H1 (cell line): Measurements from ENCODE around the gene PPP2R3B. TPM values are rescaled to one million over a fixed set of nuclear protein-coding genes. Genes with fewer than 3 reads are reported as not detected.
A peak's percentile ranks its signal among the peaks of the same experiment; 100 is the strongest.
"Not testable (repeated sequence)": the region's sequence is repeated elsewhere in the genome, so short reads cannot be mapped to it uniquely, and the experiment has no call there.

ENCODE experiments used
- CTCF ChIA-PET: fragments of 300-600 bp; sonication (Branson Sonifier 250); formaldehyde crosslinking; loops from one replicate; lab custom pipeline; 2021; ENCODE audit not compliant: partially characterized antibody; lab: Charles Lee
- POLR2A ChIA-PET: fragments of 300-600 bp; sonication (Branson Sonifier 250); formaldehyde crosslinking; loops from one replicate; lab custom pipeline; 2021; ENCODE audit warnings: inconsistent platforms; ENCODE audit not compliant: partially characterized antibody; lab: Charles Lee
- DNase-seq, 2 experiments: peaks; one replicate each; pipeline versions ENCODE4 v3.0.0 to v3.0.0-alpha.2; 2010 to 2022; ENCODE audit warnings: low spot score in 2 of 2, low read depth in 1 of 2, mixed read lengths in 1 of 2
- FAIRE-seq: peaks from 2 replicates; lab custom pipeline; 2011; peaks lifted over from hg19 to GRCh38; lab: Jason Lieb, UNC
- H2AFZ ChIP-seq: 2 replicates; pipeline ENCODE4 v1.8.1; 2012; ENCODE audit warnings: low read length, inconsistent platforms
- H2AK5ac ChIP-seq: 2 replicates; pipeline ENCODE4 v1.6.1; 2013; ENCODE audit warnings: low read depth, low read length
- H2BK120ac ChIP-seq: replicated peaks from 2 replicates; pipeline ENCODE3; 2013; ENCODE audit warnings: low read depth, low read length, inconsistent platforms
- H2BK12ac ChIP-seq: 2 replicates; pipeline ENCODE4 v1.6.1; 2013; ENCODE audit warnings: low read depth, low read length
- H2BK15ac ChIP-seq: 2 replicates; pipeline ENCODE4 v1.6.1; 2013; ENCODE audit warnings: low read length
- H2BK20ac ChIP-seq: 2 replicates; pipeline ENCODE4 v1.6.1; 2013; ENCODE audit warnings: low read length
- H2BK5ac ChIP-seq: 2 replicates; pipeline ENCODE4 v1.6.1; 2013; ENCODE audit warnings: low read depth, low read length
- H3K14ac ChIP-seq: 2 replicates; pipeline ENCODE4 v1.6.1; 2013; ENCODE audit warnings: inconsistent platforms; ENCODE audit not compliant: insufficient read length
- H3K18ac ChIP-seq: 2 replicates; pipeline ENCODE4 v1.6.1; 2013; ENCODE audit warnings: low read length; ENCODE audit errors: extremely low read depth
- H3K23ac ChIP-seq: 2 replicates; pipeline ENCODE4 v1.6.1; 2013; ENCODE audit warnings: inconsistent platforms; ENCODE audit not compliant: insufficient read length
- H3K23me2 ChIP-seq: 2 replicates; pipeline ENCODE4 v1.6.1; 2013; ENCODE audit warnings: low read depth, low read length
- H3K27ac ChIP-seq: 2 replicates; pipeline ENCODE4 v1.6.1; 2011; ENCODE audit warnings: low read depth, low read length, inconsistent platforms
- H3K27me3 ChIP-seq, 4 experiments: replicated peaks in 1 of 4; 1 replicate in 1 of 4; 2 replicates in 3 of 4; pipeline versions ENCODE4 v1.6.1 to v1.8.1; 2011 to 2013; ENCODE audit warnings: low read length in 3 of 4, mild to moderate bottlenecking in 3 of 4, inconsistent platforms in 2 of 4, mixed read lengths in 2 of 4, moderate library complexity in 1 of 4; ENCODE audit not compliant: control insufficient read depth in 3 of 4, insufficient read depth in 3 of 4; ENCODE audit errors: extremely low read depth in 1 of 4
- H3K36me3 ChIP-seq, 4 experiments: 2 replicates each; pipeline versions ENCODE4 v1.6.1 to v1.8.1; 2011 to 2013; ENCODE audit warnings: mild to moderate bottlenecking in 4 of 4, low read length in 3 of 4, moderate library complexity in 2 of 4, control low read depth in 1 of 4, inconsistent platforms in 1 of 4; ENCODE audit not compliant: insufficient read depth in 4 of 4, control insufficient read depth in 2 of 4
- H3K4ac ChIP-seq: replicated peaks from 2 replicates; pipeline ENCODE3; 2013; ENCODE audit warnings: low read length, low read depth, mixed read lengths, inconsistent platforms; ENCODE audit not compliant: insufficient read length
- H3K4me1 ChIP-seq, 4 experiments: replicated peaks in 1 of 4; 1 replicate in 1 of 4; 2 replicates in 3 of 4; pipeline versions ENCODE4 v1.6.1 to v1.8.1; 2011 to 2013; ENCODE audit warnings: low read length in 3 of 4, inconsistent platforms in 2 of 4, mixed read lengths in 1 of 4; ENCODE audit not compliant: insufficient read depth in 4 of 4, control insufficient read depth in 3 of 4
- H3K4me2 ChIP-seq, 2 experiments: 2 replicates each; pipeline versions ENCODE4 v1.6.1 to v1.8.1; 2011 to 2013; ENCODE audit warnings: low read depth in 2 of 2, low read length in 2 of 2, control low read depth in 1 of 2, inconsistent platforms in 1 of 2, mild to moderate bottlenecking in 1 of 2; ENCODE audit not compliant: insufficient read depth in 1 of 2
- H3K4me3 ChIP-seq, 4 experiments: fragments of 200-600, 300-600 bp in 1 of 4; sonication (generic), shearing (Covaris generic), sonication (Bioruptor Twin) in 1 of 4; 2 replicates each; pipeline versions ENCODE4 v1.5.1 to v1.8.1; 2011 to 2016; ENCODE audit warnings: low read length in 4 of 4, low read depth in 3 of 4, control low read depth in 2 of 4, inconsistent platforms in 2 of 4, mild to moderate bottlenecking in 2 of 4, mixed read lengths in 1 of 4, moderate library complexity in 1 of 4; ENCODE audit not compliant: insufficient read depth in 2 of 4; ENCODE audit errors: extremely low read depth in 1 of 4
- H3K56ac ChIP-seq: replicated peaks from 2 replicates; pipeline ENCODE3; 2013; ENCODE audit warnings: low read depth, mild to moderate bottlenecking, mixed read lengths, low read length, inconsistent platforms; ENCODE audit not compliant: insufficient read length
- H3K79me1 ChIP-seq: 2 replicates; pipeline ENCODE4 v1.6.1; 2013; ENCODE audit warnings: low read depth, low read length, control low read depth
- H3K79me2 ChIP-seq, 2 experiments: 2 replicates each; pipeline versions ENCODE4 v1.6.1 to v1.8.1; 2012 to 2013; ENCODE audit warnings: low read length in 2 of 2, mild to moderate bottlenecking in 2 of 2, inconsistent platforms in 1 of 2; ENCODE audit not compliant: insufficient read depth in 2 of 2, control insufficient read depth in 1 of 2
- H3K9ac ChIP-seq, 4 experiments: replicated peaks in 1 of 4; 1 replicate in 1 of 4; 2 replicates in 3 of 4; pipeline versions ENCODE4 v1.6.1 to v1.8.1; 2011 to 2013; ENCODE audit warnings: low read depth in 3 of 4, low read length in 3 of 4, control low read depth in 2 of 4, mild to moderate bottlenecking in 2 of 4, moderate library complexity in 2 of 4, inconsistent platforms in 1 of 4; ENCODE audit errors: extremely low read depth in 1 of 4
- H3K9me3 ChIP-seq, 2 experiments: 2 replicates each; pipeline versions ENCODE4 v1.6.1 to v1.8.1; 2012 to 2013; ENCODE audit warnings: mild to moderate bottlenecking in 2 of 2, moderate library complexity in 2 of 2, control low read depth in 1 of 2, inconsistent platforms in 1 of 2, low read depth in 1 of 2, low read length in 1 of 2, mixed read lengths in 1 of 2; ENCODE audit not compliant: insufficient read depth in 2 of 2
- H4K20me1 ChIP-seq, 2 experiments: replicated peaks in 1 of 2; 2 replicates each; pipeline versions ENCODE3 to v1.8.1; 2011 to 2013; ENCODE audit warnings: inconsistent platforms in 2 of 2, low read length in 2 of 2, mild to moderate bottlenecking in 1 of 2; ENCODE audit not compliant: insufficient read depth in 2 of 2, control insufficient read depth in 1 of 2
- H4K5ac ChIP-seq: 2 replicates; pipeline ENCODE4 v1.6.1; 2013; ENCODE audit warnings: low read length, low read depth, mixed read lengths, inconsistent platforms; ENCODE audit not compliant: insufficient read length
- H4K8ac ChIP-seq: 2 replicates; pipeline ENCODE4 v1.8.0; 2013; ENCODE audit warnings: mild to moderate bottlenecking, moderate library complexity, low read length, inconsistent platforms; ENCODE audit not compliant: insufficient read depth; ENCODE audit errors: extremely low read depth
- H4K91ac ChIP-seq: replicated peaks from 2 replicates; pipeline ENCODE3; 2013; ENCODE audit warnings: low read length, mixed read lengths, inconsistent platforms; ENCODE audit not compliant: insufficient read length
- RAD21 ChIP-seq, 2 experiments: IDR thresholded peaks in 1 of 2; conservative IDR thresholded peaks in 1 of 2; 2 replicates each; pipeline ENCODE4 v1.6.1; 2011; ENCODE audit warnings: low read depth in 2 of 2, low read length in 2 of 2, improper control_type of control experiment in 1 of 2, inconsistent platforms in 1 of 2, mild to moderate bottlenecking in 1 of 2, moderate library complexity in 1 of 2
- TEAD4 ChIP-seq: IDR thresholded peaks from 2 replicates; pipeline ENCODE4 v1.6.1; 2012; ENCODE audit warnings: low read depth, low read length, inconsistent platforms, mixed read lengths
- WGBS, 2 experiments: shearing (Covaris generic) in 1 of 2; methylation state at CpG; one replicate each; pipeline versions ENCODE4 v1.1.6 to v1.1.7; 2013 to 2015; ENCODE audit warnings: low lambda C conversion rate in 2 of 2, mixed read lengths in 2 of 2, inconsistent platforms in 1 of 2, low coverage in 1 of 2, missing lambda C conversion rate in 1 of 2; ENCODE audit not compliant: insufficient replicate concordance in 2 of 2, insufficient coverage in 1 of 2, insufficient read length in 1 of 2; ENCODE audit errors: extremely low coverage in 1 of 2, missing lambda C conversion rate in 1 of 2; 5-methylcytosine and 5-hydroxymethylcytosine counted together
- polyA plus RNA-seq, 7 experiments: library from polyadenylated mRNA; depleted of rRNA in 3 of 7; stranded (reverse) in 5 of 7; unstranded in 2 of 7; fragments of >200 nt in 5 of 7; fragments of 200-250 nt in 2 of 7; gene quantifications; 1 replicate in 5 of 7; 2 replicates in 1 of 7; 4 replicates in 1 of 7; pipeline versions ENCODE4 v1.2.1 to v1.2.3, GENCODE V29; 2011 to 2013; ENCODE audit warnings: missing spikeins in 2 of 7, mixed read lengths in 2 of 7
- total RNA-seq: library from RNA; stranded (reverse); fragmentation: NEBNext Ultra II Directional; extraction: Animal tissue kit (Norgen Biotek cat#: 25700); gene quantifications from 2 replicates; pipeline ENCODE4 v1.2.1, GENCODE V29; 2021

Gene PPP2R3B
- total and polyA plus RNA-seq, 2 of the 8 experiments (the other 6 are each of a cell fraction or from before 2014, with no cell fraction given) = 47.6 to 86.7 TPM

DNA sequence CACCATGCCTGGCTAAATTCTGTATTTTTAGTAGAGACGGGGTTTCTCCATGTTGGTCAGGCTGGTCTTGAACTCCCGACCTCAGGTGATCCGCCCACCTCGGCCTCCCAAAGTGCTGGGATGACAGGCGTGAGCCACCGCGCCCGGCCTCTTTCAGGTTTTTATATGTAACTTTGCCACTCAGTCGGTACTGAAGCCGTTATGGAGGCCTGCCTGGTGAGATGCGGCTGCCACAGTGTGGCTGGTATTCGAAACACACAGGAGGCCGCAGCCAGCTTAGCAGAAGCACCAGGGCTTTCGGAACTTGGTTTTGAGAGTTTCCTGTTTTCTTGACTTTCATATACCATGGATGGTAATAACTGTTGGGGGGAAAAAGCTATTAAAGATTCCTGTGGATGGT, 62.0 kb downstream of the PPP2R3B start:
- H3K79me1 ChIP-seq, H2AK5ac ChIP-seq, H4K5ac ChIP-seq, H2BK12ac ChIP-seq, POLR2A ChIA-PET, H3K4me3 ChIP-seq, H4K8ac ChIP-seq, H3K27me3 ChIP-seq, H2BK120ac ChIP-seq, H3K9me3 ChIP-seq, FAIRE-seq, H4K91ac ChIP-seq, H4K20me1 ChIP-seq, H3K4me1 ChIP-seq, H3K18ac ChIP-seq, H3K56ac ChIP-seq, H3K23me2 ChIP-seq, H3K27ac ChIP-seq, H3K36me3 ChIP-seq, DNase-seq, H2BK15ac ChIP-seq, H2AFZ ChIP-seq, H3K14ac ChIP-seq, H3K23ac ChIP-seq, CTCF ChIA-PET, H3K4me2 ChIP-seq, H3K4ac ChIP-seq, H3K79me2 ChIP-seq, H3K9ac ChIP-seq, H2BK5ac ChIP-seq, H2BK20ac ChIP-seq: not testable (repeated sequence)
- 0 out of 2 replicates have a peak, but pooled peaks have one; percentile 19 for TF ChIP-seq TEAD4
- 0 out of 4 replicates have a peak, but pooled peaks of 1 of the 2 experiments have one; percentile 10 for TF ChIP-seq RAD21 (IDR thresholded peaks at IDR 0.05 in 1 of 2, conservative IDR thresholded peaks at IDR 0.05 in 1 of 2; ENCODE audit: low read depth in 2 of 2, low read length in 2 of 2)
- 95% methylated on average over 14 of the region's 14 CpGs; no CpG with 5 or more reads in 1 of the 2 experiments for WGBS, 2 experiments
